ENCODE measurements around the gene ARHGAP24. TPM values are rescaled to one million over a fixed set of nuclear protein-coding genes. Genes with fewer than 3 reads are reported as not detected.

The ARHGAP24 gene
- total and polyA plus RNA-seq, 10 of the 15 experiments (the other 5 are each of a cell fraction or from before 2014, with no cell fraction given): 0.10 to 4.2 (median 0.52) TPM

DNA sequence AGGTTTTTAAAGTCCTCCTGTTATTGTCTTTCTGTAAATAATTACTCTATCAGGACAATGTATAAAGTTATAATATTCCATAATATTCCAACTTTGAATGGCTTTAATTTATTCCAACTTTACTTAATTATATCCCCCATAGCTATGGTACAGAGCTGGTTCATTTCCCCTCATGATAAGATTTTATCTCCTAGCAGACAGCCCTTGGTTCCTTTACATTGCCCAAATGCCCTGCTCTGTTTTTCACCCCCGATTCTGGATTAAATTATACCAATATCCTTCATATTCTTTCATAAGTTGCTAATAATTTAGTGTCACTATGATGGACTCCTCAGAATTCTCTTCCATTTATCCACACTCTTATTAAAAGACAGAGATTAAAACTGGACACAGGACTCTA is 544.4 kb downstream of the ARHGAP24 start:
- H3K36me3 ChIP-seq (ENCODE audit: control insufficient read depth in 2 of 2, insufficient read depth in 2 of 2, low read length in 1 of 2): no peaks in the 10 kb centered on the region
- peaks cover 2% of the 10 kb centered on the region; the same call in 1 of the 2 replicates for H3K4me1 ChIP-seq (ENCODE audit: control insufficient read depth, insufficient read depth, low read length)
- H3K4me2 ChIP-seq (ENCODE audit: control insufficient read depth, insufficient read depth): no peak overlapping the region
- FAIRE-seq (no peak), DNase-seq (ENCODE audit: low read depth, low spot score) (no peak), ATAC-seq (no peak)
- TF ChIP-seq YY1 (IDR thresholded peaks at IDR 0.05; ENCODE audit: low read depth, low read length) (no peak), SREBF2 (IDR thresholded peaks at IDR 0.05; ENCODE audit: low read length) (no peak), RAD51 (IDR thresholded peaks at IDR 0.05) (no peak), FOS (IDR thresholded peaks at IDR 0.05; ENCODE audit: borderline replicate concordance, extremely low read depth, insufficient read length) (no peak), BCL11A (IDR thresholded peaks at IDR 0.05; ENCODE audit: low read depth, low read length) (no peak), SIX5 (IDR thresholded peaks at IDR 0.05; ENCODE audit: low read depth, low read length, severe bottlenecking) (no peak), TBL1XR1 (IDR thresholded peaks at IDR 0.05; ENCODE audit: low read depth, low read length) (no peak), DPF2 (IDR thresholded peaks at IDR 0.05) (no peak), RBBP5 (conservative IDR thresholded peaks at IDR 0.05) (no peak), RCOR1 (conservative IDR thresholded peaks at IDR 0.05; ENCODE audit: low read depth, low read length) (no peak), CREM (IDR thresholded peaks at IDR 0.05; ENCODE audit: low read depth) (no peak), EGR1 (IDR thresholded peaks at IDR 0.05; ENCODE audit: borderline replicate concordance in 1 of 2, low read depth in 2 of 2, low read length in 2 of 2) (no peak), HDAC2 (IDR thresholded peaks at IDR 0.05) (no peak), TCF12 (IDR thresholded peaks at IDR 0.05; ENCODE audit: low read depth, low read length) (no peak)
- TF ChIP-seq, protein P1, sequence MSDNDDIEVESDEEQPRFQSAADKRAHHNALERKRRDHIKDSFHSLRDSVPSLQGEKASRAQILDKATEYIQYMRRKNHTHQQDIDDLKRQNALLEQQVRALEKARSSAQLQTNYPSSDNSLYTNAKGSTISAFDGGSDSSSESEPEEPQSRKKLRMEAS (IDR thresholded peaks at IDR 0.05; ENCODE audit: low read depth, low read length): no peak
- TF ChIP-seq, protein P2, sequence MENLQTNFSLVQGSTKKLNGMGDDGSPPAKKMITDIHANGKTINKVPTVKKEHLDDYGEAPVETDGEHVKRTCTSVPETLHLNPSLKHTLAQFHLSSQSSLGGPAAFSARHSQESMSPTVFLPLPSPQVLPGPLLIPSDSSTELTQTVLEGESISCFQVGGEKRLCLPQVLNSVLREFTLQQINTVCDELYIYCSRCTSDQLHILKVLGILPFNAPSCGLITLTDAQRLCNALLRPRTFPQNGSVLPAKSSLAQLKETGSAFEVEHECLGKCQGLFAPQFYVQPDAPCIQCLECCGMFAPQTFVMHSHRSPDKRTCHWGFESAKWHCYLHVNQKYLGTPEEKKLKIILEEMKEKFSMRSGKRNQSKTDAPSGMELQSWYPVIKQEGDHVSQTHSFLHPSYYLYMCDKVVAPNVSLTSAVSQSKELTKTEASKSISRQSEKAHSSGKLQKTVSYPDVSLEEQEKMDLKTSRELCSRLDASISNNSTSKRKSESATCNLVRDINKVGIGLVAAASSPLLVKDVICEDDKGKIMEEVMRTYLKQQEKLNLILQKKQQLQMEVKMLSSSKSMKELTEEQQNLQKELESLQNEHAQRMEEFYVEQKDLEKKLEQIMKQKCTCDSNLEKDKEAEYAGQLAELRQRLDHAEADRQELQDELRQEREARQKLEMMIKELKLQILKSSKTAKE (IDR thresholded peaks at IDR 0.05; ENCODE audit: low read depth, poor library complexity, severe bottlenecking): no peak
- H4K20me1 ChIP-seq (ENCODE audit: control insufficient read depth, insufficient read depth): no peaks in the 10 kb centered on the region
- BruUV-seq (replicated peaks): no TSS peak
- no peak overlapping the region for H3K9ac ChIP-seq (ENCODE audit: control insufficient read depth, insufficient read depth, low read length)
- SMC1A ChIA-PET (ENCODE audit: uncharacterized antibody, unreplicated experiment): no interaction called here
- 0% methylated on average over 1 of the region's 1 CpG for WGBS (ENCODE audit: insufficient coverage, insufficient replicate concordance, low lambda C conversion rate, missing lambda C conversion rate)
- H3K79me2 ChIP-seq (ENCODE audit: control insufficient read depth, insufficient read depth, low read length): no peaks in the 10 kb centered on the region
- RAD21 ChIA-PET (ENCODE audit: unreplicated experiment): no interaction called here
- in situ Hi-C loops (cut with MboI): no loop called here
- CTCF ChIA-PET: interaction anchor here (0.6 kb wide), 1 partner anchor 23 kb away, joined by 3 read pairs; no protein-coding TSS in a partner anchor
- POLR2A ChIA-PET: no interaction called here
- no peaks in the 10 kb centered on the region for H3K27me3 ChIP-seq (replicated peaks in 1 of 2; ENCODE audit: control insufficient read depth in 2 of 2, insufficient read depth in 2 of 2, low read length in 1 of 2)
- H2AFZ ChIP-seq (ENCODE audit: control insufficient read depth, low read depth, low read length): no peak overlapping the region
- intact Hi-C loops (cut with micrococcal nuclease; ENCODE audit: unreplicated experiment): no loop called here
- H3K27ac ChIP-seq (ENCODE audit: control insufficient read depth, insufficient read depth): no peak overlapping the region
- H3K4me3 ChIP-seq: no peak overlapping the region
- no peaks in the 10 kb centered on the region for H3K9me3 ChIP-seq (replicated peaks; ENCODE audit: control insufficient read depth, insufficient read depth, low read length)
